KOPT-K1 (cell line): ENCODE data around the gene GPHN.

Experiments
- H3K27ac ChIP-seq: fragments of 200-600 bp; sonication (generic); 2 replicates; pipeline ENCODE4 v1.5.1; 2016; ENCODE audit warnings: antibody characterized with exemption, mild to moderate bottlenecking, low read depth, low read length; ENCODE audit not compliant: poor library complexity, severe bottlenecking
- H3K36me3 ChIP-seq: fragments of 200-600 bp; sonication (generic); 2 replicates; pipeline ENCODE4 v1.5.1; 2017; ENCODE audit warnings: antibody characterized with exemption, mild to moderate bottlenecking, low read length, moderate library complexity; ENCODE audit not compliant: insufficient read depth
- H3K9me3 ChIP-seq: fragments of 200-600 bp; sonication (generic); 2 replicates; pipeline ENCODE4 v1.5.1; 2017; ENCODE audit warnings: antibody characterized with exemption, low read length, mild to moderate bottlenecking; ENCODE audit not compliant: insufficient read depth, poor library complexity, severe bottlenecking

Gene GPHN

GRCh38 chr14:66920196-66920595 is 412.2 kb downstream of the GPHN start:
- Histone ChIP-seq H3K27ac (no peak overlapping the region), H3K36me3 (no peaks in the 10 kb centered on the region), H3K9me3 (no peaks in the 10 kb centered on the region)

- Histone ChIP-seq H3K9me3 (no peaks in the 10 kb centered on the region), H3K27ac (no peak overlapping the region), H3K36me3 (no peaks in the 10 kb centered on the region)
Measured at GRCh38 chr14:66923251-66923650, 415.3 kb downstream of the GPHN start.

- peaks cover 16% of the 10 kb centered on the region for H3K9me3 ChIP-seq
- no peak overlapping the region for H3K27ac ChIP-seq
- no peaks in the 10 kb centered on the region for H3K36me3 ChIP-seq
Measured at GRCh38 chr14:66939409-66939808, 431.5 kb downstream of the GPHN start.

- peaks cover 34% of the 10 kb centered on the region for H3K9me3 ChIP-seq
- no peaks in the 10 kb centered on the region for H3K36me3 ChIP-seq
- no peak overlapping the region for H3K27ac ChIP-seq
Measured at GRCh38 chr14:66944872-66945271, 436.9 kb downstream of the GPHN start.

GRCh38 chr14:66955159-66955558 is 447.2 kb downstream of the GPHN start:
- H3K9me3 ChIP-seq, result no peaks in the 10 kb centered on the region
- no peak overlapping the region for H3K27ac ChIP-seq
- no peaks in the 10 kb centered on the region for H3K36me3 ChIP-seq

- no peaks in the 10 kb centered on the region for H3K9me3 ChIP-seq
- H3K36me3 ChIP-seq, result no peaks in the 10 kb centered on the region
- no peak overlapping the region for H3K27ac ChIP-seq
Measured at GRCh38 chr14:66959437-66960050, 451.6 kb downstream of the GPHN start.

GRCh38 chr14:66965831-66966230 is 457.9 kb downstream of the GPHN start:
- no peaks in the 10 kb centered on the region for H3K36me3 ChIP-seq
- H3K9me3 ChIP-seq, result no peaks in the 10 kb centered on the region
- no peak overlapping the region for H3K27ac ChIP-seq

- H3K27ac ChIP-seq, result no peak overlapping the region
- H3K9me3 ChIP-seq, result no peaks in the 10 kb centered on the region
- H3K36me3 ChIP-seq, result no peaks in the 10 kb centered on the region
Measured at GRCh38 chr14:66972469-66972868, 464.5 kb downstream of the GPHN start.

- H3K9me3 ChIP-seq, result no peaks in the 10 kb centered on the region
- no peak overlapping the region for H3K27ac ChIP-seq
- H3K36me3 ChIP-seq, result no peaks in the 10 kb centered on the region
Measured at GRCh38 chr14:66974397-66975025, 466.6 kb downstream of the GPHN start.

- no peaks in the 10 kb centered on the region for H3K36me3 ChIP-seq
- no peaks in the 10 kb centered on the region for H3K9me3 ChIP-seq
- no peak overlapping the region for H3K27ac ChIP-seq
Measured at GRCh38 chr14:66975251-66975650, 467.3 kb downstream of the GPHN start.

GRCh38 chr14:66979101-66979974 is 471.4 kb downstream of the GPHN start:
- no peak overlapping the region for H3K27ac ChIP-seq
- no peaks in the 10 kb centered on the region for H3K36me3 ChIP-seq
- no peaks in the 10 kb centered on the region for H3K9me3 ChIP-seq

GRCh38 chr14:66982247-66982646 is 474.3 kb downstream of the GPHN start:
- no peak overlapping the region for H3K27ac ChIP-seq
- H3K9me3 ChIP-seq, result no peaks in the 10 kb centered on the region
- H3K36me3 ChIP-seq, result no peaks in the 10 kb centered on the region

GRCh38 chr14:66992776-66993175 is 484.8 kb downstream of the GPHN start:
- Histone ChIP-seq H3K27ac (no peak overlapping the region), H3K36me3 (no peaks in the 10 kb centered on the region), H3K9me3 (no peaks in the 10 kb centered on the region)

- H3K9me3 ChIP-seq, result no peaks in the 10 kb centered on the region
- no peak overlapping the region for H3K27ac ChIP-seq
- H3K36me3 ChIP-seq, result no peaks in the 10 kb centered on the region
Measured at GRCh38 chr14:66993512-66993911, 485.6 kb downstream of the GPHN start.

- Histone ChIP-seq H3K36me3 (no peaks in the 10 kb centered on the region), H3K27ac (no peak overlapping the region), H3K9me3 (no peaks in the 10 kb centered on the region)
Measured at GRCh38 chr14:66998013-66998412, 490.1 kb downstream of the GPHN start.
